Stomach (tissue), 4 donors: Measurements from ENCODE around the gene ANKS1B.

Experiments
- CTCF ChIP-seq, 7 experiments: fragments of 450-650 bp in 4 of 7; fragments of 200-600 bp in 3 of 7; sonication (generic) in 3 of 7; IDR thresholded peaks; one replicate each; pipeline ENCODE4 v1.5.1; 2016 to 2019; ENCODE audit warnings: antibody characterized with exemption in 7 of 7, control low read depth in 2 of 7, mild to moderate bottlenecking in 1 of 7
- EP300 ChIP-seq: sonication (generic); formaldehyde crosslinking; IDR thresholded peaks from one replicate; pipeline ENCODE4 v1.6.1; 2017; ENCODE audit warnings: antibody characterized with exemption
- POLR2A ChIP-seq, 4 donors: fragments of 450-650 bp; IDR thresholded peaks; one replicate each; pipeline ENCODE4 v1.6.1; 2016; ENCODE audit warnings: antibody characterized with exemption in 4 of 4, control low read depth in 2 of 4, mild to moderate bottlenecking in 1 of 4, moderate library complexity in 1 of 4

GRCh38 chr12:99444859-99445316 is 539.8 kb downstream of the ANKS1B start:
- TF ChIP-seq CTCF (IDR thresholded peaks at IDR 0.05): no peak
- TF ChIP-seq POLR2A (IDR thresholded peaks at IDR 0.05): no peak
- TF ChIP-seq EP300: no peak
